HepG2 (cell line): ENCODE measurements around the gene HCFC1R1. TPM values are rescaled to one million over a fixed set of nuclear protein-coding genes. Genes with fewer than 3 reads are reported as not detected.

Experiments
- CREBL2 ChIP-seq: sonication (generic); formaldehyde crosslinking; IDR thresholded peaks from 2 replicates; pipeline ENCODE4 v1.8.1; 2023; ENCODE audit warnings: missing genetic modification reagents, mild to moderate bottlenecking, borderline replicate concordance
- DMAP1 ChIP-seq: IDR thresholded peaks from 2 replicates; pipeline ENCODE4 v1.6.1; 2016
- DNMT3B ChIP-seq: conservative IDR thresholded peaks from 2 replicates; pipeline ENCODE4 v1.6.1; 2016; ENCODE audit warnings: missing biosample characterization, control low read depth
- GATAD2A ChIP-seq: IDR thresholded peaks from 2 replicates; pipeline ENCODE4 v1.6.1; 2016
- GTF3A ChIP-seq: sonication (generic); formaldehyde crosslinking; conservative IDR thresholded peaks from 2 replicates; pipeline ENCODE4 v1.4.0; 2020; ENCODE audit warnings: mild to moderate bottlenecking, missing genetic modification reagents
- HNRNPUL1 ChIP-seq: fragments of 200-400 bp; formaldehyde crosslinking; IDR thresholded peaks from 2 replicates; pipeline ENCODE4 v1.6.1; 2017; ENCODE audit warnings: low read depth, mild to moderate bottlenecking, low read length, moderate library complexity
- HOXA3 ChIP-seq: sonication (generic); formaldehyde crosslinking; IDR thresholded peaks from 2 replicates; pipeline ENCODE4 v1.5.0; 2020; ENCODE audit warnings: missing genetic modification reagents
- HOXA5 ChIP-seq: sonication (generic); formaldehyde crosslinking; IDR thresholded peaks from 2 replicates; pipeline ENCODE4 v1.4.0; 2020; ENCODE audit warnings: missing genetic modification reagents
- NFKBIZ ChIP-seq: IDR thresholded peaks from 2 replicates; pipeline ENCODE4 v1.6.1; 2018; ENCODE audit warnings: missing genetic modification reagents, missing compliant biosample characterization
- NR2F2 ChIP-seq: IDR thresholded peaks from 2 replicates; pipeline ENCODE4 v1.6.1; 2012; ENCODE audit warnings: low read depth, inconsistent platforms, borderline replicate concordance
- REPIN1 ChIP-seq: sonication (generic); formaldehyde crosslinking; IDR thresholded peaks from 2 replicates; pipeline ENCODE4 v1.8.0; 2022; ENCODE audit warnings: missing genetic modification reagents, low read depth, mild to moderate bottlenecking, borderline replicate concordance
- SALL1 ChIP-seq: sonication (generic); formaldehyde crosslinking; IDR thresholded peaks from 2 replicates; pipeline ENCODE4 v1.8.0; 2022; ENCODE audit warnings: mild to moderate bottlenecking, missing genetic modification reagents
- TOE1 ChIP-seq: sonication (generic); formaldehyde crosslinking; IDR thresholded peaks from 2 replicates; pipeline ENCODE4 v1.4.0; 2020; ENCODE audit warnings: mild to moderate bottlenecking, missing genetic modification reagents
- ZBTB43 ChIP-seq: sonication (generic); formaldehyde crosslinking; conservative IDR thresholded peaks from 2 replicates; pipeline ENCODE4 v1.4.0; 2020; ENCODE audit warnings: missing genetic modification reagents
- ZNF121 ChIP-seq: sonication (generic); formaldehyde crosslinking; IDR thresholded peaks from 2 replicates; pipeline ENCODE4 v1.5.0; 2020; ENCODE audit warnings: mild to moderate bottlenecking, missing genetic modification reagents
- ZNF142 ChIP-seq: sonication (generic); formaldehyde crosslinking; IDR thresholded peaks from 2 replicates; pipeline ENCODE4 v1.4.0; 2020; ENCODE audit warnings: missing genetic modification reagents
- ZNF24 ChIP-seq: fragments of 450-650 bp; IDR thresholded peaks from 2 replicates; pipeline ENCODE4 v1.6.1; 2017; ENCODE audit warnings: antibody characterized with exemption, mild to moderate bottlenecking
- ZNF329 ChIP-seq: sonication (generic); formaldehyde crosslinking; IDR thresholded peaks from 2 replicates; pipeline ENCODE4 v1.9.0; 2021; ENCODE audit warnings: low read depth, mild to moderate bottlenecking, missing genetic modification reagents
- ZNF354B ChIP-seq: sonication (generic); formaldehyde crosslinking; IDR thresholded peaks from 2 replicates; pipeline ENCODE4 v1.8.0; 2022; ENCODE audit warnings: mild to moderate bottlenecking, missing genetic modification reagents
- ZNF567 ChIP-seq: sonication (generic); formaldehyde crosslinking; IDR thresholded peaks from 2 replicates; pipeline ENCODE4 v1.8.1; 2023; ENCODE audit warnings: mild to moderate bottlenecking, missing genetic modification reagents, borderline replicate concordance
- ZNF75D ChIP-seq: sonication (generic); formaldehyde crosslinking; IDR thresholded peaks from 2 replicates; pipeline ENCODE4 v1.8.1; 2023; ENCODE audit warnings: missing genetic modification reagents, mild to moderate bottlenecking, borderline replicate concordance
- ZSCAN30 ChIP-seq: sonication (generic); formaldehyde crosslinking; IDR thresholded peaks from 2 replicates; pipeline ENCODE4 v1.5.0; 2020; ENCODE audit warnings: mild to moderate bottlenecking, missing genetic modification reagents
- polyA plus RNA-seq, 8 experiments: library from polyadenylated mRNA; depleted of rRNA in 3 of 8; stranded (reverse) in 7 of 8; unstranded in 1 of 8; fragments of >200 nt; fragmentation: Illumina TruSeq in 4 of 8; extraction: Trizol in 4 of 8; gene quantifications; 2 replicates each; pipeline versions ENCODE4 v1.2.1 to v1.2.3, GENCODE V29; 2011 to 2016; ENCODE audit warnings: low read depth in 4 of 8, missing spikeins in 1 of 8, mixed read lengths in 1 of 8; ENCODE audit not compliant: insufficient read depth in 1 of 8
- total RNA-seq, 5 experiments: library from RNA; depleted of rRNA; stranded (reverse); fragments of >200 nt; fragmentation: Illumina TruSeq; extraction: Trizol; gene quantifications; 2 replicates each; pipeline ENCODE4 v1.2.3, GENCODE V29; 2016; ENCODE audit warnings: low read depth in 1 of 5

The HCFC1R1 gene
- total and polyA plus RNA-seq, 2 of the 13 experiments (the other 11 are each of a cell fraction or from before 2014, with no cell fraction given): 13.8 to 16.1 TPM

GRCh38 chr16:3023669-3024478 is at the start of gene HCFC1R1, which contains the start of gene THOC6 (continued):
- no peak for TF ChIP-seq ZNF142 (CRISPR knock-in tag)
- peak; percentile 69; the same call in 1 of the 2 replicates for TF ChIP-seq HNRNPUL1
- peak; percentile 92 for TF ChIP-seq DMAP1
- TF ChIP-seq NR2F2: no peak; the same call in 1 of the 2 replicates
- peak; percentile 94 for TF ChIP-seq HOXA3 (CRISPR knock-in tag)
- no peak for TF ChIP-seq TOE1 (CRISPR knock-in tag)
- TF ChIP-seq SALL1 (CRISPR knock-in tag): peak; percentile 80
- TF ChIP-seq ZBTB43 (CRISPR knock-in tag): no peak
- TF ChIP-seq HOXA5 (CRISPR knock-in tag): peak; percentile 66; the same call in 1 of the 2 replicates
- TF ChIP-seq ZNF567 (CRISPR knock-in tag): peak; percentile 91; the same call in 1 of the 2 replicates
- TF ChIP-seq DNMT3B (CRISPR knock-in tag): no peak
- no peak for TF ChIP-seq ZNF24
- TF ChIP-seq ZNF121 (CRISPR knock-in tag): 0 out of 2 replicates have a peak, but pooled peaks have one; percentile 39
- TF ChIP-seq REPIN1 (CRISPR knock-in tag): peak; percentile 85; the same call in 1 of the 2 replicates
- peak; percentile 92 for TF ChIP-seq ZNF354B
- TF ChIP-seq NFKBIZ: peak; percentile 41; the same call in 1 of the 2 replicates
- TF ChIP-seq ZSCAN30 (CRISPR knock-in tag): 0 out of 2 replicates have a peak, but pooled peaks have one; percentile 16
- no peak; the same call in 1 of the 2 replicates for TF ChIP-seq GATAD2A (CRISPR knock-in tag)
- 0 out of 2 replicates have a peak, but pooled peaks have one; percentile 75 for TF ChIP-seq ZNF329 (CRISPR knock-in tag)
- peak; percentile 93 for TF ChIP-seq CREBL2 (CRISPR knock-in tag)
- peak; percentile 91; the same call in 1 of the 2 replicates for TF ChIP-seq GTF3A (CRISPR knock-in tag)
- no peak for TF ChIP-seq ZNF75D (CRISPR knock-in tag)
